GM12801 (cell line): Measurements from ENCODE around the gene ENO1.

Experiments used
- CTCF ChIP-seq: IDR thresholded peaks from one replicate; pipeline ENCODE4 v1.5.1; 2011; ENCODE audit warnings: control low read depth; ENCODE audit not compliant: insufficient read length; ENCODE audit errors: extremely low read depth

The ENO1 gene

GRCh38 chr1:8903908-8904650, 25.6 kb upstream of the ENO1 start:
- no peak for TF ChIP-seq CTCF

- no peak for TF ChIP-seq CTCF
Measured at GRCh38 chr1:8903410-8903809, 24.9 kb upstream of the ENO1 start.

GRCh38 chr1:8902765-8903164, 24.3 kb upstream of the ENO1 start:
- TF ChIP-seq CTCF: no peak

GRCh38 chr1:8899046-8899445, 20.6 kb upstream of the ENO1 start:
- TF ChIP-seq CTCF: no peak

GRCh38 chr1:8892026-8892425, 13.5 kb upstream of the ENO1 start:
- TF ChIP-seq CTCF: no peak

- no peak for TF ChIP-seq CTCF
Measured at GRCh38 chr1:8891401-8891800, 12.9 kb upstream of the ENO1 start.

GRCh38 chr1:8889925-8890785, 11.7 kb upstream of the ENO1 start:
- TF ChIP-seq CTCF: no peak
